ENCODE measurements around the gene FBLN2.

FBLN2 gene

DNA sequence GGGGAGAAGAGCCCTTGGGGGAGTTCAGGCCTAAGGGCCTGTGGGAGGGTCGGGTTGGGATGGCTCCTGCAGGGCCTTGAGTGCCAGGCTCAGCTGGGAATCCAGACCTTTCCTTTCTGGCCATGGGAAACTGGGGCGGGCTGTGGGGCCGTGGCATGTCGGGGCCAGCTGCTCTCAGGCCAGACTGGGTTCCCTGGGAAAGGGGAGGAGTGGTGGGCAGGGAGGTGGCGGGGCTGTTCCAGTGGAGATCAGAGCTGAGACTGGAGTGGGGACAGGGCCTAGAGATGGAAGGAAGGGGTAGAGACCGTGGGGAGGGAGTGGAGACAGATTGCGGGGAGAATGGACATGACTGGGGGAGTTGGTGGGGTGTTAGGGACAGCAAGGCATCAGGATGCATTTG, 20.3 kb downstream of the FBLN2 start:
- DNase-seq, result no peak

DNA sequence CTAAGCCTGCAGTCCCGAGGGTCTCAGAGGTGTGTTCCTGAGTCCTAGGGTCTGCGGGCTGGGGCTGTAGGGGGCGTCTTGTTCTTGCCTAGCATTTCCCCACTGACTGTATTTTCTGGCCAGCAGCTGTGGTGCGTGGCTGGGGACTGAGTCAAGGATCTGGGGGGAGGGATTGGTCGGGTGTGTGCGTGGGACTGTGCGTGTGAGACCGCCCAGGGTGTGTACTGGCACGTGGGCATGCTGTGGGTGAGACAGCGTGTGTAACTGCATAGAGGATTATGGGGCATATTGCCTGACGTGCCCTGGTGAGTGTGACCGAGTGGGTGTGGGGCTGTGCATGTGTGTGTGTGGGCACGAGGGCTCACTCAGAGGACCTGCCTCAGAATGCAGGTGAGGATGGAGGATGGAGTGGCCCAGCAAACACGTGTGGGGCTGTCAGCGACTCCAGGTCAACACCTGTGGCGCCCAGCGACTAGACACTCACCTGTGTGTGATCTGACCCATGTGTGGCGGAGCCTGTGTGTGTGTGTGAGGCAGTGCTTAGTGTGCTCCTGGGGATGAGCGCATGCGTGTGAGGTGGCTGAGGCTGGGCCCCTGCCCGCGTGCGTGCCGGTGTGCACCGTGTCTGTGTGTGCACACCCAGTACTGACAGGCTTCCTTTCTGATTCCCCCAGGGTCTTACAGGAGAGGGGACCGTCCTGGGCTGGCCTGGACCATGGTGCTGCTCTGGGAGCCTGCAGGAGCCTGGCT, 20.9 kb downstream of the FBLN2 start:
- DNase-seq, result no peak

GRCh38 chr3:13570391-13571194, 21.7 kb downstream of the FBLN2 start:
- no peak for DNase-seq

- no peak for DNase-seq
Measured at GRCh38 chr3:13571264-13571663, 22.3 kb downstream of the FBLN2 start.

- no peak for DNase-seq
Measured at GRCh38 chr3:13571831-13572750, 23.2 kb downstream of the FBLN2 start.

GRCh38 chr3:13572926-13573623, 24.1 kb downstream of the FBLN2 start:
- no peak for DNase-seq

DNA sequence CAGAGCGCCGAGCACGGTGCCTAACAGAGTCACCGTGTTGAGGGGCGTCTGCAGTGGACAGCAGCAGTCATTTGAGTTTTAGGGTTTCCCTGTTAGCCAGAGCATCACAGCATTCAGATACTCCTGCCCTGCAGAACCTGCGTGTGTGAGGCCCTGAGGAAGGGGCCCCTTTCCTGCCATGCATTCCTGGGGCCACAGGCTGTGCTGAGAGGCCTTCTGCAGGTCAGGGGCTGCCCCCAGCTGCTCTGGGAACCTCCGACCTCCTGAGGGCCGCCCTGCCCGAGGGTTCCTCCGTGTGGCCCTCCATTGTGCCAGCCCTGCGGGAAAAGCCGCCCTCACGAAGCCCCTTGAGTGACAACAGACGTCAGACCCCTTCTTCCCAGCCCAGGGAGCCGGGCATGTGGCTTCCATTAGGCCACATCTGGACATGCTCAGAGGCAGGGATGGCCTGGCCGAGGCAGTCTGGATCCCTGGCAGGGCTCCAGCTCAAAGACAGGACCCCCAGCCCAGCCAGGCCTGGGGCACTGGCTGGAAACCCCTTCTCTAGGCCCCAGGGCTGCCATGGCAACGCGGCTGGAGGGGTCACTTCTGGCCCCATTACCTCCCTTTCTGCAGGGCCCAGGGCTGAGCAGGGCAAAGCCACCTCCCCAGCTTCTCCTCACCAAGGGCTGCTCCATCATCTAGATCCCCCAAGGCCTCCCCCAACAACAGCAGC, 25.3 kb downstream of the FBLN2 start:
- DNase-seq, result no peak

GRCh38 chr3:13574798-13575451, 26.0 kb downstream of the FBLN2 start:
- no peak for DNase-seq

DNA sequence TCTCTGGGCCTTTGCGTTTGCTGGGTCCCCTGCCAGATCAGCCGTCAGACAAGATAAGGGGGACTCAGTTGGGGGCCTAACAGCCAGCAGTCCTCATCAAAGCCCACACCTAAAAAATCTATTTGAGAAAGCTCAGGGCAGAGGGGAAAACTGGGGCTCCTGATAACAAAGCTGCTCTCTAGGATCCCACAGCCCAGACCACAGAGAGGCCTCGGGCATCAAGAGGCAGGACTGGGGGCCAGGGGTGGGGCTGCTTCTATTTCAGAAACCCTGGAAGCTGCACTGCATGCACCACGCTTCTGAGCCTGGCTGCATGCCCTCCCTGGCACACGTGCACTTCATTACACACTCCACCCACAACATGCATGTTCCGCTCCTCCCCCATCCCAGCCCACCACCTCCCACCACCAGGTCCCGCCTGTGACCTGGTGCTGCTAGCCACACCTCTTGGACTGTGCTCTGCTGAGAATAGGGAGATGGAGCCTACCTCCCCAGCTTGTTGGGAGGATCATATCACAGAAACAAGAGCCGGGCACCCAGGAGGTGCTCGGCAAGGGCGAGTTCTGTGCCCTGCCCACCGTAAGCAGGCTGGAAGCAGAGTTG, 26.6 kb downstream of the FBLN2 start:
- DNase-seq, result no peak

DNA sequence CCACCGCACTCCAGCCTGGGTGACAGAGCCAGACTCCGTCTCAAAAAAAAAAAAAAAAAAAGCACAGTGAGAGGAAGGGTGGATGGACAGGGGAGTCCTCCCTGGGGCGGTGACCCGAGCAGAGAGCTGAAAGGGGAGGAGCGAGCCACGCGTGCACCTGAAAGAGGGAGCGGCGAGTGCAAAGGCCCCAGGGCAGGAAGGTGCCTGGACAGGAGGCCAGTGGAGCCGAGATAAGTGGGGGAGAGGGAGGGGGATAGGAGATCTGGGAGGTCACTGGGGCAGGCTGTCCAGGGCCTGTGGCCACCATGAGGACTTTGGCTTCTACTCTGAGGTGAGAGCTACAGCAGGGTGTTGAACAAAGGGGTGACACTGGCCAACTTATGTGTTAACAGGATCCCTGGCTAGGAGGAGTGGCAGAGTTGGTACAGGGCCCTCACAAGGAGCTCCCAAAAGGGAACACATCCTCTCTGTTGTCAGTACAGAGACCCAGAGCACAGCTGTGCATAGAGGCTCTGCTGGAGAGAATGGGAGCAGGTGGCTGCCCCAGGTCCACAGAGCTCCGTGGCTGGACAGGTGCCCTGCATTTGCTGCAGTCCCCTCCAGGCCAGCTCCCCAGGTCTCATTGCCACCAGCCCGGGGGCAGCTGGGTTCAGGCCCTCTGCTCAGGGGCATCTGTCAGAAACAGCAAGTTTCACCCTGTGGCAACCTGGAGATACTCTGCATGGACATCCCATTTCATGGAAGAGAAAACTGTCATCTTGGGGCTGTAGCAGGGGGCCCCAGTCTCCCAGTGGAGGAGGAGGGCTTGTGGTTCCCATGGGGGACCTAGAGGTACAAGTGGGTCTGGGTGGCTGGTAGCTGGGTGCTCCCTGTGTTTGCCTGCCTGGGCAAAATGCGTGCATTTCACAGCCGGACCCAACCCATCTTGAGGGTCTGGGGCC, 28.5 kb downstream of the FBLN2 start:
- no peak for DNase-seq

- DNase-seq, result no peak
Measured at GRCh38 chr3:13578251-13578650, 29.3 kb downstream of the FBLN2 start.

DNA sequence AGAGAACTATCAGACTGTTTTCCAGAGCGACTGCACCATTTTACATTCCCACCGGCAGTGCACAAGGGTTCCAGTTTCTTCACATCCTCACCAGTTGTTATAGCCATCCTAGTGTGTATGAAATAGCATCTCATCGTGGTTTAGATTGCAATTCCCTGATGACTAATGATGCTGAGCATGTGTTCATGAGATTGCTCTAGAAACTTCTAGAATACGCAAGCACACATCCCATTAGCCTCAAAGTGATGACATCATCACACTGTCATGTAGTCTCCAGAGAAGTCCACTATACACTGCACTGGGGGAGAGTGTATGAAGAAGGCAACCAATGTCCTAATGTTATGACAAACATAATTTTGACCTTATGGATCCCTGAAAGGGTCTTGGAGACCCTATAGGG, 30.1 kb downstream of the FBLN2 start:
- no peak for DNase-seq

DNA sequence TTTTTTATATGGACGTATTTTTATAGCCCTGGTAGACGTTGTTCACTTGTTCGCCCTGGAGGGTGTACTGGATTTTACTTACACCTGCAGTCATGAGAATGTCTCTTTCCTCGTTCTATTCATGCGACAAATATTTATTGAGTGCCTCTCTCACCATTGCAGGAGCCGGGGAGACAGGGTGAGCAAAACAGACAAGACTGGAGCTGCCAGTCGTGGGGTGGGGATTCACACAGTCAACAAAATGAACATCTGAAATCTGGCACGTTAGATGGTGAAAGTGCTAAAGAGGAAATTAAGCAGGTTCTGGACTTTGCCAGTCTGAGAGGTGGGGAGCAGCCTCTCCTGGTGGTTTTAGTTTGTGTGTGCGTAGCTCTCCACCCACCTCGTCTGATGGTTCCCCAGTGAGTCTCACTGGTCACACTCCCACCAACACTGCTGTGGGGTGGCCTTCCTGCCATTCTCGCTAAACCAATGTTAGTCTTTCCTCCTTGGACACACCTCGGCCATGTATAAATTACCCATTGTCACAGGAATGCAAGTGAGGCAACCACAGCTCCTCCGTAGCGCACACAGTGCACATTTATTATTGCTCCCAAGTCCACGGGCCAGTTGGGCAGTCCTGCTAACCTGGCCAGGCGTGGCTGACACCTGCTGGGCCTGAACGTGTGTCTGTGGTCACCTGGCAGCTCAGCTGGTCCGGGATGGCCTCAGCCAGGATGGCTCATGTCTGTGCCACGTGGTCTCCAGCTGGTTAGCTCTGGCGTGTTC, 31.5 kb downstream of the FBLN2 start:
- no peak for DNase-seq

DNA sequence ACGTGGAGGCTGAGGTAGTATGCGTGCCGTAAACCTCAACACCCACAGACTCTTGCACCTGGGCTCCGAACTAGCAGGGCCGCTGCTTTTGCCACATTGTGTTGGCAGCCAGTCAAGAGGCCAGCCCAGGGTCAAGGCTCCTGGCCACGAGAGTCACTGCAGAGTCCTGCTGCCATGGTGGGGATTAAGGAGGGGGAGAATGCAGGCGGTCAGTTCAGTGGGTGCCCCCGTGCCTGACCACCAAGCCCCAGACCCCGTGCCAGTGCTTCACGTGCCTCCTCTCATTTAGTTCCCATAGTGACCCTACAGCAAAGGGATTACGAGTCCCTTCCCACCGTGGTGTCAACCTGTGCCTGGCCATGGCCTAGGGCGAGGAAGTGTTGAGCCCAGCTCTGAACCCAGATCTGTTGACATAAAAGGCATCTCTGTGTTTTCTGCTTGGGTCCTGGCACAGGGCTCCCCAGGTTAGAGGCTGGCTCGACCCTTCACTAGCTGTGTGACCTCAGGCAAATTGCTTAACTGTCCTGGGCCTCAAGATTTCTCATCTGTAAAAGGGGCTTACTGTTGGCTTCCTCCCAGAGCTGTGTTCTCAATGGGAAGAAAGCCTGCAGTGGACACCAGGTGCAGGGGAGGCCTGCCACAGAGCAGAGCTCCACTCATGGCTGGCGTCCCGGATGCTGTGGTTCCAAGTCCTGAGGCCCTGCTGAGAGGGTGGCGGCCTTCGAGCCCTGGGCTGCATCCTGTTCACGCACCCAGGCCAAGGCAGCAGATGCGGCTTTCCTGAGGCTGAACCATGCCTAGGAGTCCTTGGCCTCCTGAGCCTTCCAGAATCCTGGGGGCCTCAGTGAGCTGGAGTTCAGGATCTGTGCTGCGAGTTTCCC, 32.8 kb downstream of the FBLN2 start:
- DNase-seq, result no peak

GRCh38 chr3:13582366-13583250, 33.7 kb downstream of the FBLN2 start:
- DNase-seq, result no peak

GRCh38 chr3:13583251-13584180, 34.6 kb downstream of the FBLN2 start:
- DNase-seq, result no peak
